Panc1 (cell line): Measurements from ENCODE around the gene TSKS. TPM values are rescaled to one million over a fixed set of nuclear protein-coding genes. Genes with fewer than 3 reads are reported as not detected.

Experiments used
- ATAC-seq: fragments of 200-7000 bp; cut with Tn5 transposase; 2 replicates; pipeline ENCODE4 v1.9.1; 2020; ENCODE audit warnings: mild to moderate bottlenecking, moderate library complexity
- BruUV-seq: library from RNA; stranded (reverse); fragments of 400-500 nt; replicated peaks from 2 replicates; lab custom pipeline; 2021; lab: Mats Ljungman, UMichigan
- CTCF ChIA-PET: fragments of 300-600 bp; sonication (Branson Sonifier 250); formaldehyde crosslinking; loops from one replicate; lab custom pipeline; 2022; ENCODE audit warnings: antibody characterized with exemption; lab: Charles Lee
- POLR2A ChIA-PET: fragments of 300-600 bp; sonication (Branson Sonifier 250); formaldehyde crosslinking; loops from one replicate; lab custom pipeline; 2022; ENCODE audit warnings: antibody characterized with exemption; lab: Charles Lee
- DNase-seq: peaks from one replicate; pipeline ENCODE4 v3.0.0-alpha.2; 2010; ENCODE audit warnings: low read depth, low spot score
- H3K27ac ChIP-seq: 2 replicates; pipeline ENCODE4 v1.5.1; 2011; ENCODE audit warnings: mild to moderate bottlenecking, low read length, inconsistent platforms
- H3K27me3 ChIP-seq: fragments of 200-500 bp; sonication (Bioruptor generic); 2 replicates; pipeline ENCODE4 v1.6.0; 2014; ENCODE audit warnings: low read length, inconsistent platforms; ENCODE audit not compliant: control insufficient read depth, insufficient read depth
- H3K36me3 ChIP-seq: fragments of 200-500 bp; sonication (Bioruptor generic); 2 replicates; pipeline ENCODE4 v1.5.1; 2014; ENCODE audit warnings: inconsistent platforms, mild to moderate bottlenecking, low read length, moderate library complexity; ENCODE audit not compliant: control insufficient read depth, insufficient read depth
- H3K4me1 ChIP-seq: 2 replicates; pipeline ENCODE4 v1.5.1; 2011; ENCODE audit warnings: inconsistent platforms, mild to moderate bottlenecking, low read length, moderate library complexity; ENCODE audit not compliant: control insufficient read depth, insufficient read depth
- H3K4me3 ChIP-seq, 2 experiments: 2 replicates each; pipeline ENCODE4 v1.5.1; 2011 to 2012; ENCODE audit warnings: low read depth in 2 of 2, low read length in 2 of 2, mild to moderate bottlenecking in 2 of 2, inconsistent platforms in 1 of 2, moderate library complexity in 1 of 2
- H3K9me3 ChIP-seq: fragments of 200-500 bp; sonication (Bioruptor generic); 2 replicates; pipeline ENCODE4 v1.5.1; 2014; ENCODE audit warnings: low read depth, mild to moderate bottlenecking, inconsistent platforms, low read length, moderate library complexity; ENCODE audit not compliant: control insufficient read depth, insufficient read depth
- CTCF ChIP-seq: fragments of 450-650 bp; IDR thresholded peaks from 2 replicates; pipeline ENCODE4 v1.5.1; 2017; ENCODE audit warnings: mild to moderate bottlenecking
- POLR2AphosphoS5 ChIP-seq: IDR thresholded peaks from 2 replicates; pipeline ENCODE4 v1.6.1; 2012; ENCODE audit warnings: mild to moderate bottlenecking, low read depth, low read length, moderate library complexity
- SIN3A ChIP-seq: IDR thresholded peaks from 2 replicates; pipeline ENCODE4 v1.6.1; 2012; ENCODE audit warnings: low read depth, mild to moderate bottlenecking, low read length, moderate library complexity, borderline replicate concordance; ENCODE audit not compliant: insufficient read depth
- TCF7L2 ChIP-seq: IDR thresholded peaks from 2 replicates; pipeline ENCODE4 v1.6.1; 2011; ENCODE audit warnings: mild to moderate bottlenecking, low read depth, low read length, inconsistent platforms
- in situ Hi-C: cut with HindIII; loops from 2 replicates; pipeline ENCODE4 v1.10.0; 2016; ENCODE audit warnings: low sequenced_read_pairs, low pct_unique_long_range_greater_than_20kb
- intact Hi-C: fragments of 100-400 bp; cut with micrococcal nuclease; formaldehyde crosslinking; loops from one replicate; pipeline ENCODE4 v1.10.0; 2022; ENCODE audit not compliant: unreplicated experiment
- total RNA-seq: library from RNA; stranded (reverse); gene quantifications from one replicate; pipeline ENCODE4 v1.2.1, GENCODE V29; 2021; ENCODE audit not compliant: unreplicated experiment
- TF ChIP-seq, protein P1 (sequence below), 2 experiments: IDR thresholded peaks; 2 replicates each; pipeline ENCODE4 v1.6.1; 2011 to 2012; ENCODE audit warnings: low read depth in 2 of 2, control low read depth in 1 of 2, low read length in 1 of 2, mild to moderate bottlenecking in 1 of 2, moderate library complexity in 1 of 2; ENCODE audit not compliant: insufficient read depth in 1 of 2

Gene TSKS
- total RNA-seq, 1 experiment from 2014 or later, result not detected

DNA sequence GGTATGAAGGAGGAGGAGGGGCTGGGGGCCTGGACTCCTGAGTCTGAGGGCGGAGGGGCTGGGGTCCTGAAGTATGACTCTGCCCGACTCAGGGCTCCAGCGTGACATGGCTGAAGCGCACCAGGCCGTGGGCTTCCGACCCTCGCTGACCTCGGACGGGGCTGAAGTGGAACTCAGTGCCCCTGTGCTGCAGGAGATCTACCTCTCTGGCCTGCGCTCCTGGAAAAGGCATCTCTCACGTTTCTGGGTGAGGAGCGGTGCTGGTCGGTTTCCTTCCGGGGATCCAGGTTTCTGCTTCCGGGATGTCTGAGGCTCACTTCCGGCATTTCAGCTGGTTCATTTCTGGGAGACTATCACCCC lies 71.0 kb downstream of the TSKS start:
- Histone ChIP-seq H3K4me1 (no peaks in the 10 kb centered on the region), H3K4me3 (peak overlapping the region in 1 of 2 experiments; percentile 33; a peak in 1 of 4 replicates), H3K9me3 (no peaks in the 10 kb centered on the region), H3K27me3 (no peaks in the 10 kb centered on the region), H3K27ac (no peak overlapping the region), H3K36me3 (no peaks in the 10 kb centered on the region)
- ATAC-seq, result no peak
- intact Hi-C loops (no loop called here), in situ Hi-C loops (no loop called here)
- no TSS peak for BruUV-seq
- TF ChIP-seq POLR2AphosphoS5, result no peak
- POLR2A ChIA-PET, result no interaction called here
- CTCF ChIA-PET, result interaction anchor here (0.6 kb wide), 1 partner anchor 9 kb away, joined by 9 read pairs; no protein-coding TSS in a partner anchor
- no peak for DNase-seq

DNA sequence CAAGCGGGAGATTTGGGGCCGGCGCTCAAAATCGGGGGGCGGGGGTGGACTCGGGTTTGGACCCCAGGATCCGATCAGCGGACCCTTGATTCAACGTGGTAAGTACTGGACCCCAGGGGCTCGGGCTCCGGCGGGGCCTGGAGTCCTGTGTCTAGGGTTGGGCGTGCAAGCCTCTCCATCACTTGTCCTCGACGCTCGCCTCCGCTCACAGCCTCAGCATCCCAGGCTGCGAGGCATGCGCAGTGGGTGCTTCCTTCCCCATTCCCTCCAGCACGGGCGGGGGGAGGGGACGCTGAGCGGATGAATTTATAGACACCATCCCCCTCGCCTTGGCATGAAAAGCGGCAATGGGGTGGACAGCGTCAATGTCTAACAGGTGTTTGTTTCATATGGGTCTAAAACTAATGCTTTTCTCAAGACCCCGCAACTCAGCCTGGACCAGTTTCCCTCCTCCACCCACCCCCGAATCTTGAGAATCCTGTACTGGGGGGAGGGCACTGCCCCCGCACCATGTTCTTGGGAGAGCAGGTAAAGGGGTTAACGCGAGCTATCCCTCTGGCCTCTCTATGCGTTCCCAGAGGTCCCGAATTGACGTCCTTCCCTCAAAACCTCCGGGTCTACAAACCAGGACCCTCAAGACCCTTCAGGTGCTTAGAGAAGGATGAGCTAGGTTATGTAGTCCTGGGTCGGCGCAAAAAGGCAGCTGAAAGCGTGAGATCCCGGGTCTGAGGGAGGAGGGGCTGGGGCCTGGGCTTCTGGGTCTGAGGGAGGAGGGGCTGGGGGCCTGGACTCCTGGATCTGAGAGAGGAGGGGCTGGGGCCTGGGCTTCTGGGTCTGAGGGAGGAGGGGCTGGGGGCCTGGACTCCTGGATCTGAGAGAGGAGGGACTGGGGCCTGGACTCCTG lies 71.6 kb downstream of the TSKS start:
- ATAC-seq, result no peak
- H3K4me1 ChIP-seq, result no peaks in the 10 kb centered on the region
- ChIA-PET POLR2A (no interaction called here), CTCF (no interaction called here)
- in situ Hi-C loops, result no loop called here
- peak overlapping the region in 1 of 2 experiments; percentile 33; a peak in 1 of 4 replicates for H3K4me3 ChIP-seq
- no TSS peak for BruUV-seq
- H3K27ac ChIP-seq, result no peak overlapping the region
- intact Hi-C loops, result no loop called here
- DNase-seq, result no peak
- TF ChIP-seq, protein P1, sequence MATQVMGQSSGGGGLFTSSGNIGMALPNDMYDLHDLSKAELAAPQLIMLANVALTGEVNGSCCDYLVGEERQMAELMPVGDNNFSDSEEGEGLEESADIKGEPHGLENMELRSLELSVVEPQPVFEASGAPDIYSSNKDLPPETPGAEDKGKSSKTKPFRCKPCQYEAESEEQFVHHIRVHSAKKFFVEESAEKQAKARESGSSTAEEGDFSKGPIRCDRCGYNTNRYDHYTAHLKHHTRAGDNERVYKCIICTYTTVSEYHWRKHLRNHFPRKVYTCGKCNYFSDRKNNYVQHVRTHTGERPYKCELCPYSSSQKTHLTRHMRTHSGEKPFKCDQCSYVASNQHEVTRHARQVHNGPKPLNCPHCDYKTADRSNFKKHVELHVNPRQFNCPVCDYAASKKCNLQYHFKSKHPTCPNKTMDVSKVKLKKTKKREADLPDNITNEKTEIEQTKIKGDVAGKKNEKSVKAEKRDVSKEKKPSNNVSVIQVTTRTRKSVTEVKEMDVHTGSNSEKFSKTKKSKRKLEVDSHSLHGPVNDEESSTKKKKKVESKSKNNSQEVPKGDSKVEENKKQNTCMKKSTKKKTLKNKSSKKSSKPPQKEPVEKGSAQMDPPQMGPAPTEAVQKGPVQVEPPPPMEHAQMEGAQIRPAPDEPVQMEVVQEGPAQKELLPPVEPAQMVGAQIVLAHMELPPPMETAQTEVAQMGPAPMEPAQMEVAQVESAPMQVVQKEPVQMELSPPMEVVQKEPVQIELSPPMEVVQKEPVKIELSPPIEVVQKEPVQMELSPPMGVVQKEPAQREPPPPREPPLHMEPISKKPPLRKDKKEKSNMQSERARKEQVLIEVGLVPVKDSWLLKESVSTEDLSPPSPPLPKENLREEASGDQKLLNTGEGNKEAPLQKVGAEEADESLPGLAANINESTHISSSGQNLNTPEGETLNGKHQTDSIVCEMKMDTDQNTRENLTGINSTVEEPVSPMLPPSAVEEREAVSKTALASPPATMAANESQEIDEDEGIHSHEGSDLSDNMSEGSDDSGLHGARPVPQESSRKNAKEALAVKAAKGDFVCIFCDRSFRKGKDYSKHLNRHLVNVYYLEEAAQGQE (IDR thresholded peaks at IDR 0.05; ENCODE audit: insufficient read depth in 1 of 2, low read depth in 2 of 2, low read length in 1 of 2), result no peak
- no peak for TF ChIP-seq SIN3A
- no peaks in the 10 kb centered on the region for H3K27me3 ChIP-seq
- H3K36me3 ChIP-seq, result no peaks in the 10 kb centered on the region
- no peaks in the 10 kb centered on the region for H3K9me3 ChIP-seq

DNA sequence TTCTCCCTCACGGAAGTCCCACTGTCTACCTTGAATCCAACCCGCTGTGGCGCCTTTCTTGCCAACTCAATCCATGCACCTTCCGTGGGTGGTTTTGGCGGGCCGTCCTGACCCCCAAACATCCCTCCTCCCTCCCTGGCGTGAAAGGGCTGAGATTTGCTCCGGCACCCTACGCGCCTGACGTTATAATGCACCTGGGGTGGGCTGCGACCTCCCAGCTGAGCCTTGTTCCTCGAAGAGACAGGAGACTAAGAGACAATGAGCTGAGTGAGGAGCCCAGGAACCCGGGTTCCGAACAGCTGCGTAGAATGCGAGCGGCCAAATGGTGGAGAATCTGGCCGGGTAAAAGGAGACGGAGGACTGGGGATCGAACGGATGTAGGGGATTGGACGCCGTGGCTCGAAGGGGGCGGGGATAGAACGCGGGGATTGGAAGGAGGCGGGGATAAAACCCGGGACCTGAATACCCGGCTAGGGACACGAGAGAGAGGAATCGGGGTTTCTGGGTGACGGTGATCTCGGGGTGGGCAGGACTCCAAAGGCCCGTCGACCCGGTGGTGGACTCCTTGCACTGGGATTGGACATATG lies 72.4 kb downstream of the TSKS start, which contains the start of gene CPT1C:
Gene CPT1C (plus strand): TSS at position 461 of the 587 bp plus-strand sequence. CDS start 1,137 bp downstream, outside the sequence.
- H3K27ac ChIP-seq, result no peak within 1 kb of the TSS

More for the DNA sequence above, 72.4 kb downstream of the TSKS start, which contains the start of gene CPT1C:
- Histone ChIP-seq H3K4me1 (no peaks in the 10 kb centered on the region), H3K36me3 (no peaks in the 10 kb centered on the region), H3K27me3 (no peaks in the 10 kb centered on the region), H3K4me3 (peak within 1 kb of the TSS in 1 of 2 experiments; percentile 33; a peak in 1 of 4 replicates), H3K9me3 (no peaks in the 10 kb centered on the region)
- in situ Hi-C loops (no loop called here), intact Hi-C loops (no loop called here)
- ChIA-PET POLR2A (no interaction called here), CTCF (no interaction called here)
- DNase-seq (no peak), ATAC-seq (no peak)
- TF ChIP-seq SIN3A, result no peak
- no peak for TF ChIP-seq CTCF
- TF ChIP-seq TCF7L2, result no peak
- no peak for TF ChIP-seq POLR2AphosphoS5
- TF ChIP-seq, protein P1 (IDR thresholded peaks at IDR 0.05; ENCODE audit: insufficient read depth in 1 of 2, low read depth in 2 of 2, low read length in 1 of 2), result no peak
- BruUV-seq, result no TSS peak
